HG03558 (cell line): ENCODE measurements around the gene HELZ2.

Source experiments
- ATAC-seq: cut with Tn5 transposase; IDR thresholded peaks from one replicate; pipeline ENCODE4 v1.9.1; 2021; ENCODE audit warnings: moderate number of reproducible peaks; ENCODE audit not compliant: unreplicated experiment; ENCODE audit errors: extremely low read depth

The HELZ2 gene

GRCh38 chr20:63598479-63599395 lies 24.7 kb upstream of the HELZ2 start:
- no peak for ATAC-seq

GRCh38 chr20:63597651-63598478 lies 23.8 kb upstream of the HELZ2 start:
- ATAC-seq = no peak

GRCh38 chr20:63596423-63596822 lies 22.4 kb upstream of the HELZ2 start:
- ATAC-seq = no peak

GRCh38 chr20:63595416-63596127 lies 21.5 kb upstream of the HELZ2 start:
- no peak for ATAC-seq

DNA sequence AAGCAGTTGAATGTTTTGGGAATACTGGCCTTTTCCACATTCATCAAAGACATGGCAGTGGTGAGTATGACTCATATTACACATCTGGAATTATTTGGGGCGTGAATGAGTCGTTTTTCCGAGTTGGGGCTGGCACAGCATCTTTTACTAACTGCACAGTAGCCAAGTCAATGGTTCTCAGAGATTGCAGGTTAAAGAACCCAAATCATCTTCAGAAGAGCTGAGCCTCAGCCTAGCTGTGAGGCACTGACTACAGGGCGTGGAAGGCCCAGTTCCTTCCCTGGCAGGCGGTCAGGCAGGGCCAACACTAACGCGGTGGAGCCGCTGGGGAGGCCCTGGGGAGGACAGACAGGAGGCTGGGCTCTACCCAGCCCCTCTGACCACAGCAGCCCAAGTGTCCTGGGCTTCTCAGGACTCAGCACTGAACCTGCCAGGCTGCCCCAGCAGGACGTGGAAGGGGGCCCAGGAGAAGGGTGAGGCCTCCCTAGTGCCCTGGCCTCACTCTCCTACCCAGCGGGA lies 20.1 kb upstream of the HELZ2 start:
- ATAC-seq = no peak

DNA sequence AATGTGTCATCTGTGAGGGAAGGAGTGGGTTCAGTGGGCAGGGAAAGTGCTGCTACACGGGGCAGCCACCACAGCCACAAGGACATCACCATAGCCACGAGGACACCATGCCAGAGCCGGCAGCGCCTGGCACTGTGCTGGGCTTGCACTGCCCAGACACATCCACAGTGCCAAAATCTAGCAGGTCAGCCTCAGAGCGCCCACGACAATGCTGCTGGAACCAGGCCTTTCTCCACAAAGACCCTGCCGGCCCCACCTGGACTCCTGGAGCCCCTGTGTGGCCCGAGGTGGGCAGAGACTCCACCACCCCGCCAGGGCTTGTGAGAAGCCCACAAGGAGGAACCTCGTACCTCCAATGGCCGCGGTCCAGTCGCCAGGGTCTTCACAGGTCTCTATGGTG lies 18.6 kb upstream of the HELZ2 start:
- ATAC-seq = no peak

GRCh38 chr20:63591786-63592355 lies 17.8 kb upstream of the HELZ2 start:
- ATAC-seq = no peak

- no peak for ATAC-seq
Measured at GRCh38 chr20:63591147-63591533, 17.1 kb upstream of the HELZ2 start.

- ATAC-seq = no peak
Measured at GRCh38 chr20:63590218-63591146, 16.4 kb upstream of the HELZ2 start.

DNA sequence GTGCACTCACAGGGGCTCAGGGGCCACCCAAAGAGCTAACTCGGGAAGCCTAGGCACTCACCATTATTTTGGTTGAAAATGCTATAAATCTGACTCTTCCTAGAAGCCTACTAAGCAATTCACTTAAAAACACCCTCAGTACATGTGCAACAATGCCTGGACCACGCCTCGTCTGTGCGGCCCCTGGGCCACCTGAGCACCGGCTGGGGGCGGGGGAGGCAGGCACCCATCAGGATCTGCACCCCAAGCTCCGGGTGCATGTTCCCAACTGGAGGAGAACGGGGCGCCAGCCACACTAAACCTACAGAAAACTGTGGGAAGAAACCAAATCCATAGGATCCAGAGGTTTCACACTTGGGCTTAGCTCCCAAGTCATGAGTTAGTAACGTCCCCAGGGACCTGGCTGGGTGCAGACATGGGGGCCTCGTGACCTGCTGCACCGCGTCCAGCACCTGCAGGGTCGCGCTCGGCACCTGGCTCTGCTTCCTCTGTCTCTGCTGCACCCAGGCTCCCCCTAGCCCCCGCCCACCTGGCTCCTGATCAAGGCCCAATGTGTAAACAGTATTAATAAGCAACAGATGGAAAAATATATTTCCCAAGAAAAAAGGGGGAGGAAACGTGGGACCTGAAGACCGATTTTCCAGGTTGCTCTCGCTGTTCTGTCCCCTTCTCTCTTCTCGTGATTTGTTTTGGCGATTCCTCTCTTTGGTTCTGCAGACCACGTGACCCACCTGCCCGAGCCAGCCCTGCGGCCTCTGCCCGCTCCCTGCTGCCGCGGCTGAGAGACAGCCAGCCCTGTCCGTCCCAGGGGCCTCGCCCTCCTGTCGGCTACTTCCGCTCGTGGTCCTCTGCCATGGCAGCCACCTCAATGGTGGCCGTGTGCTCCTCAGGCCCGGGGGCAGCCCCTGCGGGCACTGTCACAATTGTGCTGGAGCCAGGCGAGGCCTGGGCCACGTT lies 15.5 kb upstream of the HELZ2 start:
- ATAC-seq = no peak

DNA sequence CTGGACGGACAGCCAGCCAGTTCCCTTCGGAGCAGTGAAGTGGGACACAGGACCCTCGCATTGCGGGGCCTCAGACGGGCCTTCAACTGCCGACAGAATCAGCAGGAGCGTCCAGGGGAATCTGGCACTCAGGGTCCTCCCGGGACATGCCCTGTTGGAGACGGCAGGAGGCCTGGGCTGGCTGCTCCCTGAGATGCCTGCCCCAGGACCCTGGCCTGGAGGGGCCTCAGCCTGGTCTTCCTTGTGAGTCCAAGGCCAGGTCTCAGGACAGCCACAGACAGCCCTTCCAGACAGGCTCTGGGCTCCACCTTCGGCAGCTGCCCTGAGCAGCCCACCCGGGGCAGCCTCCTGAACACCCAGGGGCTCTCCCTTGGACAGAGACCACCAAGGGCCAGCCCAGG lies 14.6 kb upstream of the HELZ2 start:
- ATAC-seq = no peak

- ATAC-seq = no peak
Measured at GRCh38 chr20:63587776-63588591, 13.9 kb upstream of the HELZ2 start.

GRCh38 chr20:63587256-63587655 lies 13.2 kb upstream of the HELZ2 start:
- no peak for ATAC-seq

GRCh38 chr20:63586797-63587196 lies 12.8 kb upstream of the HELZ2 start:
- no peak for ATAC-seq

DNA sequence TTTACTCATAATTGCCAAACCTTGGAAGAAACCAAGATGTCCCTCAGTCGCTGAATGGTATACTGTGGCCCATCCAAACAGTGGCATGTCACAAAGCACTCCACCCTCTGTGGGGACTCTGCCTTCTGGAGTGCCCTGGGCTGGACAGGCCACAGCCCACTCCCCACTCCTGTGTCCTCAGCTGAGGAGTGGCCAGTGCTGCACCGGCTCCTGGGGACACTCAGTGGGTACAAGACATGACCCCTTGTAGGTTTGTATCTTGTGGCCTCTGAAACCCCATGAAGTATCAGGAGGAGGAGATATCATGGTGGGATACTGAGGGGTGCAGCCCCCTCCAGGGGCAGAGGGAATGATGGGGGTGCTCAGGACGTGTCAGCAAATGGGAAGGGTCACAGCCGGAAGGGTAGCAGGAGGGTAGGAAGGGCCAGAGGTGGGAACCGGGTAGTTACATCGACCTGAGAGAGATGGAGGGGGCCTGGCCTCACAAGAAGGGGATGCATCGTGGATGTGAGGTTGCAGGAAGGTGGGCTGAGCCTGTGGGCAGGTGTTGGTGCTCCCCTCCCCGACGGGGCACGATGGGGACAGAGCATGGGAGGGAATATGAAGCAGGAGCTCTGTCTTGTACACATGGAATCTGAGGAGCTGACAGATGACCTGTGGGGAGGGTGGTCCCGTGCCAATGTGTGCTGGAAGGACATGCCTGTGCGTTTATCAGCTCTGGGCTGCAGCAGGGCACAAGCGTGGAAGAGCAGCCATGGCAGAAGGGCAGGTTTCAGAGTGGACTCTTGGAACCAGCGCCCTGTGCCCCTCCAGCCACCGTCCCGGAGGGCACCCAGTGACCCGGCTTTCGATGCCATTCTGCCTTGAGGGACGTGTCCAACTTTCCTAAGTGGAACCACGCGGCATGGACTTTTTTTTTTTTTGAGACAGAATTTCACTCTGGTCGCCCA lies 11.9 kb upstream of the HELZ2 start:
- ATAC-seq = no peak

DNA sequence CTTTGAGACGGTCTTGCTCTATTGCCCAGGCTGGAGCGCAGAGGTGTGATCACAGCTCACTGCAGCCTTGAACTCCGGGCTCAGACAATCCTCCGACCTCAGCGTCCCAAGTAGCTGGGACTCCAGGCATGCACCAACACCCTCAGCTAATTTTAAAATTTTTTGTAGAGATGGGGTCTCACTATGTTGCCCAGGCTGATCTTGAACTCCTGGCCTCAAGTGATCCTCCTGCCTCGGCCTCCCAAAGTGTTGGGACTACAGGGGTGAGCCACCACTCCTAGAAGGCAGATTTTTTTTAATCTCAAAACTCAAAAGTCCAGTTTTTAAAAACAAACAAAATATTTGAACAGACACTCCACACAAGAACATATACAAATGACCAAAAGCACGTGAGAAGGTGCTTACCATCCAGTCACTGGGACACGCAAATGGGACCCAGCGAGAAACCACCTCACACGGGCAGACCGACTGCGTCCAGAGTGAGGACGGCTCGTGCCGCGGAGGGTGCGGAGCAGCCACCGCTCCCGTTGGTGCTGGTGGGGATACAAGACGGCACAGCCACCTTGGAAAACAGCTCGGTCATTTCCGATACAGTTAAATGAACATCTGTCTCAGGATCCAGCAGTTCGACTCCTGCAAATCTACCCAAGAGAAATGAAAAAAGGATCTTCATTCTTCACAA lies 8.5 kb upstream of the HELZ2 start:
- no peak for ATAC-seq
